ENCODE results near the gene ARL13A.
"Not testable (repeated sequence)": the region's sequence is repeated elsewhere in the genome, so short reads cannot be mapped to it uniquely, and the experiment has no call there.

The ARL13A gene

GRCh38 chrX:100984818-100985217, 15.3 kb downstream of the ARL13A start:
- no peak overlapping the region for H3K4me3 ChIP-seq (ENCODE audit: low read depth, low read length)

GRCh38 chrX:100990139-100990538, 20.6 kb downstream of the ARL13A start:
- no peak overlapping the region for H3K4me3 ChIP-seq (ENCODE audit: low read depth, low read length)

- H3K4me3 ChIP-seq (ENCODE audit: low read depth, low read length): no peak overlapping the region
Measured at GRCh38 chrX:100994352-100995281, 25.1 kb downstream of the ARL13A start.

DNA sequence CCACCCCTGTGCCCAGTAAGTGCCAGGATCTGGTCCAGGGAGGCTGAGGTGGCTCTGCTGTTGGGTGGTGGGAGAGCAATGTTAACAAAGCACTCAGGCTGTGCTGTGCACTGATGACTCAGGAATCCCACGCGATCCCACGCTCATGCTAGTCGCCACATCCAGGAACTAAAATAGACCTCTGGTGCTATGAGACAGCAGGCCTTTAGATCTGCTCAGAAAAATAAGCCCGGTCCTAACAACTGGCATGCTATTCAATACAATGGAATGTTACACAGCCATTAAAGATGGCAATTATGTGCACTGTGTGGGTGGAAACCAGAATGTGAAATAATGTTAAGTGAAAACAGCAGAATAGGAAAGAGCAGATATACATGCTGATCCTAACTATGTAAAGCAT, 26.0 kb downstream of the ARL13A start:
- no peak overlapping the region for H3K4me3 ChIP-seq (ENCODE audit: low read depth, low read length)

GRCh38 chrX:100999451-100999850, 29.9 kb downstream of the ARL13A start:
- no peak overlapping the region for H3K4me3 ChIP-seq (ENCODE audit: low read depth, low read length)

DNA sequence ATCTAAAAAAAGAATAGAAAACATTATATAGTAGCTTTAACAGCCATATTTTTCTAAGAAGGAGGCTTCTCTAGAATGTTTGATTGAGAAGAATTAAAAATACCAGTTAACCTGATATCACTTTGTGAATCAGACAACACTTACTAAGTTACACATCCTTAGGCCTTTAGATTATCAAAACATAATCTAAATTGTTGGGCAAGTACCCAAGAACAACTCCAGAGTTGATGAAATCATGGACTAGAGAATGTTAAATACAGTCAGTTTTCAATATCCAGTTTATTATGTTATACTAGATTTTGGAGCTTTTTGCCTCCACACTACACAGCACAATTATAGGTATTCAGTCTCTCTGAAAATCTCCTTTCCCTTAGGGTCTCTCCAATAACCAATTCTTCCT, 39.6 kb downstream of the ARL13A start:
- H3K4me3 ChIP-seq (ENCODE audit: low read depth, low read length): no peak overlapping the region

GRCh38 chrX:101012031-101012430, 42.5 kb downstream of the ARL13A start:
- not testable (repeated sequence) for H3K4me3 ChIP-seq (ENCODE audit: low read depth, low read length)

- H3K4me3 ChIP-seq (ENCODE audit: low read depth, low read length): no peak overlapping the region
Measured at GRCh38 chrX:101022020-101022419, 52.5 kb downstream of the ARL13A start.

GRCh38 chrX:101025126-101025525, 55.6 kb downstream of the ARL13A start:
- no peak overlapping the region for H3K4me3 ChIP-seq (ENCODE audit: low read depth, low read length)

GRCh38 chrX:101028562-101028961, 59.1 kb downstream of the ARL13A start:
- no peak overlapping the region for H3K4me3 ChIP-seq (ENCODE audit: low read depth, low read length)

GRCh38 chrX:101029665-101030064, 60.2 kb downstream of the ARL13A start:
- no peak overlapping the region for H3K4me3 ChIP-seq (ENCODE audit: low read depth, low read length)

DNA sequence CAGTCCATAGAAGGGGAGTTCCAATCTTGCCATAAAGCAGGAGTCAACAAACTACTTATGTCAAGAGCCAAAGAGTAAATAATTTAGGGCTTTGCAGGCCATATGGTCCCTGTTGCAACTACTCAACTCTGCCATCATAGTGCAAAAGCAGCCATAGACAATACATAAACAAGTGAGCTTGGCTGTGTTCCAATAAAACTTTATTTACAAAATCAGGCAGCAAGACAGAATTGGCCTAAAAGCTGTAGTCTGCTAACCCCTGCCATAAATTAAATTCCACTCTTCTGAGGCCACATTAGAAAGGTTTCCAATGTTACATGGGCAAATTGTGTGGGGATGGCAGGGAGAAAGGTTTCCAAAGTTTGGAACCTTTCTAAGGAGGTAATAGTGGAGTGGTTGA, 67.7 kb downstream of the ARL13A start:
- H3K4me3 ChIP-seq (ENCODE audit: low read depth, low read length): no peak overlapping the region

GRCh38 chrX:101040197-101040596, 70.7 kb downstream of the ARL13A start:
- no peak overlapping the region for H3K4me3 ChIP-seq (ENCODE audit: low read depth, low read length)

Measured in iPS-11a (cell line).